ENCODE data around the gene VWC2L. TPM values are rescaled to one million over a fixed set of nuclear protein-coding genes. Genes with fewer than 3 reads are reported as not detected.

Gene VWC2L
- total RNA-seq, 6 donors from 2014 or later, result 0.30 TPM; not detected in 5

- Histone ChIP-seq H3K4me1 (no peaks in the 10 kb centered on the region), H3K9me3 (no peaks in the 10 kb centered on the region), H3K27me3 (no peaks in the 10 kb centered on the region), H3K36me3 (no peaks in the 10 kb centered on the region), H3K4me3 (no peak overlapping the region), H3K27ac (no peak overlapping the region)
- DNase-seq, result no peak
- no peak for ATAC-seq (ENCODE audit: low FRiP score in 2 of 2)
- TF ChIP-seq CTCF (IDR thresholded peaks at IDR 0.05), result no peak
- TF ChIP-seq EP300 (IDR thresholded peaks at IDR 0.05), result no peak
- no peak for TF ChIP-seq POLR2AphosphoS5 (IDR thresholded peaks at IDR 0.05)
- no peak for TF ChIP-seq POLR2A (IDR thresholded peaks at IDR 0.05)
- 73 to 79% methylated on average over 4 of the region's 4 CpGs for WGBS, 2 donors
Measured at GRCh38 chr2:214560176-214560575, 149.3 kb downstream of the VWC2L start.

GRCh38 chr2:214560618-214561190 lies 149.8 kb downstream of the VWC2L start:
- DNase-seq, result no peak
- H3K4me1 ChIP-seq, result no peaks in the 10 kb centered on the region
- no peaks in the 10 kb centered on the region for H3K9me3 ChIP-seq
- no peak for TF ChIP-seq CTCF (IDR thresholded peaks at IDR 0.05)
- no peak for TF ChIP-seq EP300 (IDR thresholded peaks at IDR 0.05)
- TF ChIP-seq POLR2AphosphoS5 (IDR thresholded peaks at IDR 0.05), result no peak
- no peak for TF ChIP-seq POLR2A (IDR thresholded peaks at IDR 0.05)
- no peaks in the 10 kb centered on the region for H3K36me3 ChIP-seq
- H3K27ac ChIP-seq, result no peak overlapping the region
- H3K4me3 ChIP-seq, result no peak overlapping the region
- no peak for ATAC-seq (ENCODE audit: low FRiP score in 2 of 2)
- H3K27me3 ChIP-seq, result no peaks in the 10 kb centered on the region
- 68 to 94% methylated on average over 1 of the region's 1 CpG for WGBS, 2 donors

DNA sequence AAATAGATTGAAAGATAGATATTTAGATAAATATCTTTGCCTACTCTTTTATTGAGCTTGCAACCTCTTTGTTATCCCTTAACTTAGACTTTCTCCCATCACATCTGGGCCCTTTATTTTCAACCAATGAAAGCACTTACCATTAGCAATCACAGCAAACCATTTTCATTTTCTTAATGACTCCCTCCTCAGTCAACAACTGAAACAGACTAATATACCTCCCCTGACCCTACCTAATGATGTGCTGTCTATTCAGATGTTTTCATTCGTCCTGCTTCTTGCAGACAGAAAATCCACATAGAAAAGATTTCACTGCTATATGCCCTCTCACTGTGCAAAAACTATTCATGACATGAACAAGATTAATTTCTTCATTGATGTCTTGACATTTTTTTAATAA lies 154.4 kb downstream of the VWC2L start:
- TF ChIP-seq CTCF (IDR thresholded peaks at IDR 0.05) (no peak), EP300 (IDR thresholded peaks at IDR 0.05) (no peak), POLR2A (IDR thresholded peaks at IDR 0.05) (no peak), POLR2AphosphoS5 (IDR thresholded peaks at IDR 0.05) (no peak)
- Histone ChIP-seq H3K4me1 (no peaks in the 10 kb centered on the region), H3K9me3 (no peaks in the 10 kb centered on the region), H3K27ac (no peak overlapping the region), H3K27me3 (no peaks in the 10 kb centered on the region), H3K4me3 (no peak overlapping the region), H3K36me3 (no peaks in the 10 kb centered on the region)
- 69 to 75% methylated on average over 1 of the region's 1 CpG for WGBS, 2 donors
- DNase-seq (no peak), ATAC-seq (ENCODE audit: low FRiP score in 2 of 2) (no peak)

- Histone ChIP-seq H3K27ac (no peak overlapping the region), H3K36me3 (no peaks in the 10 kb centered on the region), H3K4me3 (no peak overlapping the region), H3K9me3 (no peaks in the 10 kb centered on the region), H3K27me3 (no peaks in the 10 kb centered on the region), H3K4me1 (no peaks in the 10 kb centered on the region)
- ATAC-seq (ENCODE audit: low FRiP score in 2 of 2) (no peak), DNase-seq (no peak)
- no peak for TF ChIP-seq POLR2A (IDR thresholded peaks at IDR 0.05)
- no peak for TF ChIP-seq EP300 (IDR thresholded peaks at IDR 0.05)
- TF ChIP-seq CTCF (IDR thresholded peaks at IDR 0.05), result no peak
- TF ChIP-seq POLR2AphosphoS5 (IDR thresholded peaks at IDR 0.05), result no peak
- WGBS, 2 donors, result 76 to 81% methylated on average over 1 of the region's 1 CpG
Measured at GRCh38 chr2:214566457-214566856, 155.6 kb downstream of the VWC2L start.

DNA sequence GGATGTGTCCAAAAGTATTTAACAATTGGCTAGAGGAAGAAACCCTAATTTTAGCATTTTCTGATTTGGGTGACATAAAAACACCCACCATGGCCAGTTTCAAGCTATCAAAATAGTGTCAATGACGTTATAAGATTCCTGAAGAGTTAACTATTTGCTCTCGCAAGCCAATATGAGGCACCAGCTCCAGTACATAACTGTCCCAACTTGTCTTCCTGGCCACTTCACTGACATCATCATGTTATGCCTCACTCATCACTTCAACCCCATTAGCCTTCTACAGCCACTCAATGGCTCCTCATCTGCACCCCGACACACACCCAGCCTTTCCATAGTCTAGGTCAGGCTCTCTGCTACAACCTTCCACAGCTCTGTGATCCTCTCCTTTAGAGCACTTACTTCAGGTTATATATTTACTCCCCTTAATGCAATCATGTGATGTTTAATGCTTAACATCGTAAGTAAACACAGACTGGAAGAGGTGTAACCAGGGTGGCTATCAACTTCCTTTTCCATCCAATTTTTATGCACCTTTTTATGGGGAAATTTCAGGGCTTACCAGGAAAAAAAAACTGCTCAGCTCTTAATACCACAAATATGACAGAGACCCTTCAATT lies 158.7 kb downstream of the VWC2L start:
- Histone ChIP-seq H3K4me1 (no peaks in the 10 kb centered on the region), H3K9me3 (no peaks in the 10 kb centered on the region), H3K27ac (no peak overlapping the region), H3K4me3 (no peak overlapping the region), H3K27me3 (no peaks in the 10 kb centered on the region), H3K36me3 (no peaks in the 10 kb centered on the region)
- DNase-seq, result no peak
- TF ChIP-seq POLR2AphosphoS5 (IDR thresholded peaks at IDR 0.05), result no peak
- TF ChIP-seq POLR2A (IDR thresholded peaks at IDR 0.05), result no peak
- TF ChIP-seq EP300 (IDR thresholded peaks at IDR 0.05), result no peak
- no peak for TF ChIP-seq CTCF (IDR thresholded peaks at IDR 0.05)
- WGBS, 2 donors, result 62 to 63% methylated on average over 4 of the region's 4 CpGs
- ATAC-seq (ENCODE audit: low FRiP score in 2 of 2), result peak in 1 of 2 donors; percentile 46
